GM12892 (cell line): ENCODE measurements around the gene CAPN5.
A peak's percentile ranks its signal among the peaks of the same experiment; 100 is the strongest.

Source experiments
- DNase-seq: peaks from one replicate; pipeline ENCODE4 v3.0.0; 2011; ENCODE audit not compliant: insufficient read length
- FAIRE-seq: peaks from 2 replicates; lab custom pipeline; 2011; peaks lifted over from hg19 to GRCh38; lab: Jason Lieb, UNC
- POLR2A ChIP-seq: IDR thresholded peaks from 2 replicates; pipeline ENCODE4 v1.6.1; 2011; ENCODE audit warnings: low read depth, low read length, control low read depth
- POLR2AphosphoS5 ChIP-seq: IDR thresholded peaks from 2 replicates; pipeline ENCODE4 v1.6.1; 2011; ENCODE audit warnings: low read depth, low read length, control low read depth
- TAF1 ChIP-seq: IDR thresholded peaks from 2 replicates; pipeline ENCODE4 v1.6.1; 2011; ENCODE audit warnings: low read depth, mild to moderate bottlenecking, control low read depth, low read length, borderline replicate concordance

CAPN5 gene

DNA sequence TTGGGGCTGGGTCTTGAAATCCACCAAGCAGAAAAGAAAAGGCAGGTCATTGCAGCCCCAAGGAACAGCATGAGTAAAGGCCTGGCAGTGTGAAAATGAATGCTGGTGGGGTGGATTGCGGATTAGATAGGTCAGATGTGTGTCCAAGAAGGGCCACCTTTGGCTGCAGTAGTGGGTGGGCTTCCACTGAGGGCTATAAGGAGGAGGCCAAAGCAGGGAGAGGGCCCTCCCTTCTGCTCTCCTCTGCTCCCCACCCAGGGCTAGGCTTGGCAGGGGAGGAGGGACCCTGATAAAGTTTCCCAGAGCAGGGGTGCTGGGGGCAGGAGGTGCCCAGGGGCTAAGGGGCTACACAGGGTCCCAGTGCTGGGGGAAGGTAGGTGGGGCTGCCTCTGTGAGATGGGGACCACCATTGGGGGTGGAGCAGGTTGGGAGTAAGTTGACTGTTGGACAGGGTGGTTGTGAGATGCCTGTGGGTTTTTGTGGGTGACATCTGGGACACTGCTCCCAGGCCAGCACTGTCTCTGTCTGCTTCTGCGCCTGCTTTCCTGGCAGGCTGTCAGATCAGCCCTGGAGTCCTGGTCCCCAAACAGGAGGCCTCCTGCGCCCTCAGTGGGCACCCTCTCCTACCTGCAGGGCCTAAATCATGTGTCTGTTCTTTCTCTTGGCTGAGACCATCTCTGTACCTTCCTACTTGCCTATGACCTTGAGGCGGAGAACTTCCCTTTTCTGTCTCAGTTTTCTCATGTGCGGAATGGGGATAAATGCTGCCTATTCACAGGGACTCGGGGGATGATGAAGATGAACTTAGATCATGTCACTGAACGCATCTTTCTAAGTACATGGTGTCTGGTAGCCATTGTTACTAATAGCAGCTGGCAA is 1.9 kb downstream of the CAPN5 start:
- FAIRE-seq (no peak), DNase-seq (no peak)
- TF ChIP-seq TAF1 (no peak), POLR2AphosphoS5 (no peak), POLR2A (no peak)

DNA sequence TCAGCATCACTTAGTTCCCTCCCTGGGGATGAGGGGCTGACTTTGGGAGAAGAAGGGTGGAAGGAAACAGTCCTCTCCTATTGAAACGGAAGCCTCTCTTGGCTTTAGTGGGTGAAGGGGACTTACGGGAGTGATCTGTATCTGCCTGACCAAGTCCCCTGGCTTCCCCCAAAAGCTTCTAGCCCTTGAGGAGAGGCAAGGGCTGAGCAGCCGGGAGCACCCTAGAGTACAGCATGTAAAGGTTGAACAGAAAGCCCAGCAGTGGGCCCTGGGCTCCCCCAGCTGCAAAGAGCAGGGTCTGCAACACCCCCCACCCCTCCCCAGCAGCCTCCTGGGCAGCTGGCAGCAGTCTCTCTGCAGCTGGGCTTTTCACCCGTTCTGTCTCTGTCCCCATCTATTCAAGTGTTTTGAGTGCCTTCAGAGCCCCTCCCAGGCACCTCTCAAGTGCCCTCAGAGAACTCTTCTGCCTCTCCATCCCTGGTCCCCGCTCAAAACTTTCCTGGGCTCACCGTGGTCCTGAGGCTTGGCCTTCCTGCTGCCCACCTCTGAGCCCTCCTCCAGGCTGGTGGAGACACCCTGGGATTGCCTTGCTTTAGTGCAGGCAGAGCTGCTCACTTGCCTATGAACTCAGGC is 2.7 kb downstream of the CAPN5 start:
- FAIRE-seq (no peak), DNase-seq (no peak)
- TF ChIP-seq TAF1 (no peak), POLR2AphosphoS5 (no peak)

DNA sequence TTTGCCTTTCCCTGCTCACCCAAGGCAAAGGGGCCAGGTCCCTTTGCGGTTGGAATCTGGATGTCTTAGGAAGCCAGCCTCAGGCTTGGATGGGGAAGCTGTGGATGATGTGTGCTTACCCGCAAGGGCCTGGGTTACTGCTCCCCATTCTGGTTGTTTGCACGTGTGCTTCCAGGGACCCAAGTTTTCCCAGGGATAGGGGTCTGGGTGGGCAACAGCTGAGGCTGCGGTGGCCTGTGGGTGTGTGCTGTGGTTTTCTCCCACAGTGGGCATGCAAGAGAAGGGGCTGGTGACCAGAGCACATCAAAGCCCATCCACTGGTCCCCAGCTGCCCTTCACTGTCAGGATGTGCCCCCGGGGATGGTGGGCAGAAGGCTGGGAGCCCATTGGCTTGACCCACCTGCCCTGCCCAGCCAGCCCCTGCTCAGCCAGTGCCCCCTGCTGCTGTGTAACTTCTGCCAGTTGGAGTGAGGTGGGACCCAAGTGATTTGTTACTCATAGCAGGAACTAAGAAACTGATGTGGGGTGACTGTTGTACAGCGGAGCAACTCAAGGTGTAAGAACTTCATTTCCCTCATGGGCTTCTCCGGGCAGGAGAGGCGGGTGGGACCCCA is 3.3 kb downstream of the CAPN5 start:
- FAIRE-seq, result no peak
- DNase-seq, result no peak
- TF ChIP-seq POLR2A (no peak), TAF1 (no peak)

DNA sequence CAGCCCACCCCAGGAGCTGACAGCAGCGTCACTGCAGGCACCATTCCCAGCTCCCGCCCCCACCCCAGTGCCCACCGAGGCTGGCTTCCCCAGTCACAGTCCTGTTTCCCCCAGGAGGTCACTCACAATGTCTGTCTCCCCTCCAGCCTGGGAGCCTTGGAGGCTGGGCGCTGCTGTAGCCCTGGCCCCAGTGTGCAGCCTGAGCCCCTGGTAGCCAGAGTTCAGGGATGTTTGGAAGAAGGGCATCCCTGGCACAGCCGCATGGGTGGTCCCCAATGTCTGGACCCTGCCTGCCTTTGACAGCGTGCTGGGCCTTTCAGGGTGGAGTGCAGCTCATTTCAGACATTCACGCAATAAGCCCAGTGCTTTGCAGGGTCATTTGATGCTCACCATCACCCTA is 4.3 kb downstream of the CAPN5 start:
- DNase-seq (no peak), FAIRE-seq (no peak)
- no peak for TF ChIP-seq POLR2AphosphoS5
- no peak for TF ChIP-seq POLR2A
- TF ChIP-seq TAF1, result no peak

DNA sequence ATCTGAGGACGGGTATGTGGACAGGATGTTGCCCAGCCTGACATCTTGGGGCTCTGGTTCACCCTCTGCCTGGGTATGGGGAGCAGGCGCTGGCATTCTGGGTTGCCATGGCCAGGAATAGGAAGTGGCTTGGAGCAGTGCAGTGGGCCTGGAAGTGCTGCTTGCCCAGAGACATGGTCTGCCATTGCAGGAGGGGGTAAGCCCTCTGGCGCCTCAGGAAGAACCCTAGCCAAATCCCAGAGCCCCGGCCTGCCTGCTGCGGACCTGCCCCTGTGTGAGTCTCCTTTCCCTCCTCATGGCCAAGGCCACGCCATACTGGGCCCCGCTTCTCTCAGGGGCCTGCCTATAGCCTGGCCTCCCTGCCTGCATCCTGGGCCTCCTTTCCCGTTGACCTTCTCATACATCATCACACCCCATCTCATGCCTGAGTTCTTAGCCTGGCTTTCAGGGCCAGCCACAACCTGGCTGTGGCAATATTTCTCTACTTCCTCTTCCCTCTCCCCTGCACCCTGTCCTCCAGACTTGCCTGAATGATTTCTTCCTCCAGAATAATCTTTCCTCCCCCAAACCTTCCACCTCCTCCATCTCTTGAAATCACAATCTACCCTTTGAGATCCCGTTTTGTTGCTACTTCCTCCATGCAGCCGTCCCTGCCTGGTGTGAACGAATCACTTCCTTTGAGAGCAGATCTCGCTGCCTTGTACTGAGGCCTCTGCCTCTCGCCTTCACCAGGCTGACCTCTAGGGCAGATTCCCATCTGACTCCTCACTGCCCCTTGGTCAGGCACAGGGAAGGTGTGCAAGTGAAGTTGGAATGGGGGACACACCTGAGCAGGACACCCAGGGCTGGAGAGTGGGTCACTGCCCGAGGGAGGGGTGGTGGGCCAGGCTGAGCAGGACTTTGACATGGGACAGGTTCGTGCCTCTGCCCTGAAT is 5.2 kb downstream of the CAPN5 start:
- DNase-seq, result no peak
- FAIRE-seq, result no peak

DNA sequence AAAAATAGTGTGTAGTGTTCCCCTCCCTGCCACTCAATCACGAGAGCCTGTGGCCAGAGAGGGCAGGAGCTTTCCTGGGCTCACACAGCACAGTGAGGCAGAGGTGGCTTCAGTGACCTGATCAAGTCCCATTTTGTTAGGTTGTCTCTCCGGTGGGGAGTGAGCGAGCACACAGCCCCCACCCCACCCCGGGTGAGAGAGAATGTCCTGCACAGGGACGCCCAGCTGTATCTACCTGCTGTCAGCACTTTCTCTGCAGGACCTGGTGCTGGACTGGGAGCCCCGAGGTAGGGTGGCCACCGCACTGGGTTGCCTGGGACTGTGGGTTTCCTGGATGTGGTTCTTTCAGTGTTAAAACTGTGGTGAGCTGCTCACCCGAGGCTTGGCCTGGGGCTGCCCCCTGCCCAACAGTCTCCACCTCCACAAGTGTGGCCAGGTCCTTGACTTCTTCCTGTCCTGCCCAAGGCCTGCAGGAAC is 6.1 kb downstream of the CAPN5 start:
- TF ChIP-seq POLR2A (no peak), POLR2AphosphoS5 (no peak), TAF1 (no peak)
- DNase-seq (peak; percentile 8), FAIRE-seq (no peak)

More for the DNA sequence above, 5.2 kb downstream of the CAPN5 start:
- no peak for TF ChIP-seq POLR2AphosphoS5
- TF ChIP-seq POLR2A, result no peak
- no peak for TF ChIP-seq TAF1

DNA sequence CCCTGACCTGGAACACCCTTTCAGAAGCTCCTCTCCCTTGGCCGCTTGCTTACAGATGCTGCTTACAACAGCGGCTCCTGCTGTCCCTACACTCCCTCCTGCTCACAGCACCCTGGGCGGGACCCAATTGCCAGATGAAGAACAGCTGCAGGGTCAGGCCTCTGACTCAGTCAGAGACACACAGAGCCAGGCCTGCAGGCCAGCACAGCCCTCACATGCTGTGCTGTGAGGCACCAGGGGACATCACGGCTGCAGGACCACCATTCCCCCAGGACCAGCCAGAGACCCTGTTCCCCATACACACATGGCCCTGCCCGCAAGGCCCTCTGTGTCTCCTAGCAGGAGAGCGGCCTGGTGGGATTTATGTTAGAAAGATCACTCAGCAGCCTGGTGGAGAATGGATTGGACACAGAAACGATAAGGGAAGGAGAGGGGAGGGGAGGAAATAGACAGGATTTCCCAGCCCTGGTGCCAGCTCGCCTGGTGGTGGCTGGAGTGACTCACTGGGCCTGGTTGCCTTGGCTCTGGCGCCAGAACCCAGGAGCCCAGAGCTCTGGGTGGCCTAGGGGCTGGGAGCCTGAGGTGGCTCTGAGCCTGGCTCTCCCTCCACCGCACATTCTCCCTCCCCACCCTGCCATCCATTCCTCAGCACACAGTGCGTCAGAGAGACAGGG is 6.7 kb downstream of the CAPN5 start:
- peak; percentile 12 for DNase-seq
- TF ChIP-seq POLR2AphosphoS5 (no peak), POLR2A (no peak), TAF1 (no peak)
- no peak for FAIRE-seq

DNA sequence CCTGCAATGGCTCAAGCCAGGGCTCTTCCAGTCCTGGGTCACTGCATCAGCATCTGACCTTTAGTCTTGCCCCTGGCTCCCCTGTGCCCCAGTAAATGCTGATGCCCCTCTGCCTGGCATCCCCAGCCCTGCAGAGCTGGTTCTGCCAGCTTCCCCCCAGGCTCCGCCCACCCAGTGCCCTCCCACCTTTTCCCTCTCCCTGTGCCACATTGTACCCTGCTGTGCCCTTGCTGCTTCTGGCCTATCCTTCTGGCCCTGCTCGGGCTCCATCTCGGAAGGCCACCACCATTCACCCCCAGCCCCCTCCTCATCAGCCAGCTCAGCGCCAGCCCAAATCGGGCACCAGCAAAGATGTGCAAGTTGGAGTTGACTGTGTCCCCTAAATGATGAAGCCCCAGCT is 7.4 kb downstream of the CAPN5 start:
- DNase-seq (no peak), FAIRE-seq (no peak)
- TF ChIP-seq POLR2AphosphoS5 (no peak), TAF1 (no peak), POLR2A (no peak)

DNA sequence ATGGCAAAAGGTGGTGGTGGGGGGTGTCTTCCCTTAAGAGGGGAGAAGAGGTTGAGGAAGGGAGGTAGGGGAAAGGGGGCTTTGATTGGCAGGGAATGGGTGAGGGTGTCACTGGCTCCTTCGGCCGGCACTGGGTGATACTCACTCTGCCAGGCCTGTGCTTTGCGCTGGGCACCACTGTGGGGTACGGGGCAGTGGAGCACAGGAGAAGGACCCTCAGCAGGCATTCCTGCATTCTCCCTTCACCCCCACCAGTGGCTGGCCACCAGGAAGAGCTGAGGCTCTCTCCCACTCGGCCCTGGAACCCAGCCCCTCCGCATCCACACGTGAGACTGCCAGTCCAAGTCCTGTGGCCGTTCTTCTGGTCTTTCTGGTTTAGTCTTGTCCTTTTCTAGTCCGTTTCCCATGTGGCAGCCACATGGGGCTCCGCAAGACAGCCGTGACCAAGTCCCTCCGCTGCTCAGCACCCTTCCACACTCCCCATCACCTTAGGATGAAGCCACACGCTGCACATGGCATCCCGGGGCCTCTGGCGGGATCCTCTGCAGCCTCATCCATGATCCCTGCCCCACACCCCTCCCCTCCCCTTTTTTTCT is 8.0 kb downstream of the CAPN5 start:
- FAIRE-seq (no peak), DNase-seq (no peak)
- TF ChIP-seq POLR2AphosphoS5 (no peak), POLR2A (no peak), TAF1 (no peak)

DNA sequence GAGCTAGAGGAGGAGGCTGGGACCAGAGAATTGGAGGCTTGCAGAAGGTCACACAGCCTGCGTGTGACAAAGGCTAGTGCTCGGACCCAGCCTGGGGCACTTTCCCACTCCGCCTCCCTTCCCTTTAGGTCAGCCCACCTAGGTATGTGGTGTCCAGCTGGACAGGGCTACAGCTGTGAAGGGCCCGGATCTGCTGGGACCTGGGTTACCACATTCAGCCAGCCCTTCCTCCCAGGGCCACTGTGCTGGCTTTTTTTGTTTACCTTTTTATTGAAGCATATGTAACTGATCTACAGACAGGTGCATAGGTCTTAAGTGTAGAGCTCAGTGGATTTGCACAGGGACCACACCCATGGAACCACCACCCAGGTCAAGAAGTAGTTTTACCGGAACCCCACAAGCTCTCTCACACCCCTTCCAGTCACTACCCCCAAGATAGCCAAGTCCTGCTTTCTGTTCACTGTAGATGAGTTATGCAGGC is 8.7 kb downstream of the CAPN5 start:
- TF ChIP-seq POLR2AphosphoS5, result no peak
- no peak for TF ChIP-seq POLR2A
- TF ChIP-seq TAF1, result no peak
- FAIRE-seq (no peak), DNase-seq (no peak)
